ENCODE results near the gene SLC5A11.

- TF ChIP-seq CTCF (conservative IDR thresholded peaks at IDR 0.05 in 1 of 2, IDR thresholded peaks at IDR 0.05 in 1 of 2; ENCODE audit: extremely low read depth in 1 of 2, insufficient read depth in 1 of 2, low read depth in 1 of 2, low read length in 2 of 2) = no peak
- TF ChIP-seq EZH2 (IDR thresholded peaks at IDR 0.05; ENCODE audit: borderline replicate concordance, low read length) = no peak
Measured at GRCh38 chr16:24909856-24910255, 64.1 kb downstream of the SLC5A11 start.
